Epithelial cell of proximal tubule (primary cell): Measurements from ENCODE around the gene TECTA. TPM values are rescaled to one million over a fixed set of nuclear protein-coding genes. Genes with fewer than 3 reads are reported as not detected.

Source experiments
- DNase-seq: peaks from one replicate; pipeline ENCODE4 v3.0.0-alpha.2; 2011; ENCODE audit warnings: low read depth
- H3K4me3 ChIP-seq: 2 replicates; pipeline ENCODE4 v1.5.1; 2011; ENCODE audit warnings: low read depth, mild to moderate bottlenecking, low read length
- CTCF ChIP-seq: conservative IDR thresholded peaks from 2 replicates; pipeline ENCODE4 v1.5.1; 2012; ENCODE audit warnings: low read depth, mild to moderate bottlenecking, low read length
- total RNA-seq: library from RNA; depleted of rRNA; stranded (reverse); fragments of >200 nt; gene quantifications from 2 replicates; pipeline ENCODE4 v1.2.3, GENCODE V29; 2015

Gene TECTA
- total RNA-seq, 1 donor from 2014 or later: 0.23 TPM

- TF ChIP-seq CTCF: no peak
- DNase-seq: no peak
- H3K4me3 ChIP-seq: no peak overlapping the region
These were observed 36.0 kb downstream of the TECTA start for GRCh38 chr11:121137005-121137404.

- no peak for DNase-seq
- H3K4me3 ChIP-seq: no peak overlapping the region
- TF ChIP-seq CTCF: no peak
These were observed 37.2 kb downstream of the TECTA start for GRCh38 chr11:121138259-121138658.

GRCh38 chr11:121140369-121140768 lies 39.3 kb downstream of the TECTA start:
- no peak for DNase-seq
- H3K4me3 ChIP-seq: no peak overlapping the region
- TF ChIP-seq CTCF: no peak

- H3K4me3 ChIP-seq: no peak overlapping the region
- TF ChIP-seq CTCF: no peak
- no peak for DNase-seq
These were observed 40.0 kb downstream of the TECTA start for GRCh38 chr11:121141066-121141465.

- DNase-seq: no peak
- TF ChIP-seq CTCF: no peak
- H3K4me3 ChIP-seq: no peak overlapping the region
These were observed 42.9 kb downstream of the TECTA start for GRCh38 chr11:121143921-121144320.

- H3K4me3 ChIP-seq: no peak overlapping the region
- TF ChIP-seq CTCF: no peak
- DNase-seq: no peak
These were observed 43.7 kb downstream of the TECTA start for GRCh38 chr11:121144723-121145122.

GRCh38 chr11:121145826-121146225 lies 44.8 kb downstream of the TECTA start:
- no peak for DNase-seq
- no peak overlapping the region for H3K4me3 ChIP-seq
- no peak for TF ChIP-seq CTCF
